Hematopoietic multipotent progenitor cell (in vitro differentiated cells): ENCODE results near the gene PHF10. TPM values are rescaled to one million over a fixed set of nuclear protein-coding genes. Genes with fewer than 3 reads are reported as not detected.
"Not testable (repeated sequence)": the region's sequence is repeated elsewhere in the genome, so short reads cannot be mapped to it uniquely, and the experiment has no call there.

Source experiments
- DNase-seq, 3 donors: peaks; one replicate each; pipeline ENCODE4 v3.0.0-alpha.2; 2011 to 2015; ENCODE audit warnings: low read depth in 2 of 3, low spot score in 2 of 3
- total RNA-seq: library from RNA; depleted of rRNA; stranded (reverse); fragments of >200 nt; gene quantifications from one replicate; pipeline ENCODE4 v1.2.3, GENCODE V29; 2012

The PHF10 gene
- 13.5 TPM for total RNA-seq

GRCh38 chr6:169724494-169725124, at the start of gene PHF10:
Gene PHF10, minus strand, starts transcription at chr6:169724500. Its CDS starts 569 bp downstream, at chr6:169723931.
- peak; percentile 23 to 72 (median 72) for DNase-seq

- DNase-seq: no peak
Measured at GRCh38 chr6:169766921-169767736, 42.8 kb upstream of the PHF10 start.

DNA sequence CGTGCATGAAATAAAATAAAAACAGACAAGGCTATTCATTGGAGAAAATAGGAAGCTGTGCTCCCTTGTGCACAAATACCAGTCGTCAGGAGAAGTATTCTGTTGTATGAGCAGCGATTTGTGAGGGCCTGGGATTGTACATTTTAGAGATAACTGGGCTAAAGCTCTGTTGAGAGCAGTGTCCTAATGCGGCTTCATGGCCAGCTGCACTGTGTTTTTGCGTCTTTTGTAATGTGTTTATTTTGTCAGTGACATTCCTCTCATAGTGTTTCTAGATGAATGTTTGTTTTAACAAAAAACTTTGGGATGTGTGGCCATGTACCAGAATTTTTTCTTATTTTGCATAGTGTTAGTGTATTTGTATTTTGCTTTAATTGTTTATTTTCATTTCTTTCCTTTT, 41.9 kb upstream of the PHF10 start:
- no peak for DNase-seq

DNA sequence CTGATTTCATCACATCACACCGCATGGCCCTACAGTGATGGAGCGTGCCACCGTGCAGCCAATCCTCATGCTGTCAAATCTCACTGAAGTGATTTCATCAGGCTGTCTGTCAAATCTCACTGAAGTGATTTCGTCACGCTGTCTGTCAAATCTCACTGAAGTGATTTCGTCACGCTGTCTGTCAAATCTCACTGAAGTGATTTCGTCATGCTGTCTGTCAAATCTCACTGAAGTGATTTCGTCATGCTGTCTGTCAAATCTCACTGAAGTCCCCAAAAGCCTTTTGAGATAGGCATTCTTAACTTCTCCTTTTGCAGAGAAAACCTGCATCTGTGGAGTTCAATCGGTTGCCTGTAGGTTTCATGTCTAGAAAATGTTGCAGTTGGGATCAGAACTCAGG, 41.5 kb upstream of the PHF10 start:
- not testable (repeated sequence) for DNase-seq

- DNase-seq: no peak
Measured at GRCh38 chr6:169763881-169764280, 39.6 kb upstream of the PHF10 start.

DNA sequence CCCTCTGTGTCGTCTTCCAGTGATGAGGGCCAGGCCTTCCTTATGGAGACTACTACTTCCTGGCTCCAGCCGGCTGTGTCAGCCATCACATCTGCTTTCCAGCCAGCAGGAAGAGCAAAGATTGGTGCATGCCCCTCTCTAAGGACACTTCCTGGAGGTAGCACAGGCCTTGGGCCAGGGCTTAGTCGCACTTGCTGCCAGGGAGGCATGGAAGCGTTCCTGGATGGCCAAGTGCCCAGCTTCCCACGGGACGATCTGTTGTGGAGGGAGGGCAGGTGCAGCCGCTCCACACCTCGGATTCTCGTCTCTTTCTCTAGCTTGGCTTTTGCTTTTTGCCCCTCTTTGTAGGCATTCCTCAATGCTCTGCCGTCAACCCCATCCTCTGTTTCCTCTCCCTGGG, 39.0 kb upstream of the PHF10 start:
- no peak for DNase-seq

DNA sequence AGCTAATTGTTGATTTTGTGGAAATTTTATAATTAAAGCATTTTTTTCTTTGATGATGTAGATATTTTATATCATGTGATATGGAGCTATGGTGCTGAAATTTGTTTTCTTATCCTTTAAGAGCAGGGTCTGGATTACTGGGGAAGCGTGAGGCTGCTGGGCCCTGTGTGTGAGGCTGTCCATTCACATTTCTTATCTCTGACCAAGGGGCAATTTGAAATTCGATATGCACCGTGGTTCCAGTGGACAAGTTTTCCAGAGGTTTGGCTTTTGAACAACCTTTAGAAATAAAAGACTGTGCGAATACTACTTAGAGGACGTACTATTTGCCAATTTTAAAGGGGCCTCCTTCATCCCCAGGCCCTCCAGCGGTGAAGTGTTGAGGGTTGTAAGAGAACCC, 30.9 kb upstream of the PHF10 start:
- no peak for DNase-seq

DNA sequence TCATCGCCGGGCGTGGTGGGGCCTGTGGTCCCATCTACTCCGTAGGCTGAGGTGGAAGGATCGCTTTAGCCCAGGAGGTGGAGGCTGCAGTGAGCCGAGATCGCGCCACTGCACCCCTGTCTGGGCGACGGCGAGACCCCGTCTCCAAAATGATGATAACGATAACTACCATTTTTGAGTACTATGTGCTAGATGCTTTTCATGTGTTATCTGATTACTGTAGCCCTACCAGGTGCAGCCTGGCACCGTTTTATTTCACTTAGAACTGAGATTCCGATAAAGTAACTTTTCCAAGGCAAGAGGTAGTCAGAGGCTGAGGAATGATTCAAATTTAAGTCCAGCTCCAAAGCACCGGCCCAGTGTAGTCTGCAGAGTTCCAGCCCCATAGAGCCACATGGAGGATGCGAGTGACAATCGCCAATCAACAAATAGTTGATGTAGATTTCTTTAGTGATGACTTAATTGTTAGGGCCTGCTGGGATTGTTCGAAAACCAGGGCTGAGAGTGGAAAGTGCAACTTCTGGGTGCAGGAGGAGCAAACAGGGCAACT, 27.8 kb upstream of the PHF10 start:
- no peak for DNase-seq

GRCh38 chr6:169751242-169752073, 27.2 kb upstream of the PHF10 start, which contains the start of the genes DYNLT2 and ERMARD:
Gene DYNLT2, minus strand, starts transcription at chr6:169751572. Its CDS starts 114 bp downstream, at chr6:169751458.
Gene ERMARD, plus strand, starts transcription at chr6:169751622. Its CDS starts 36 bp downstream, at chr6:169751658.
- peak; percentile 91 to 96 (median 96) for DNase-seq

DNA sequence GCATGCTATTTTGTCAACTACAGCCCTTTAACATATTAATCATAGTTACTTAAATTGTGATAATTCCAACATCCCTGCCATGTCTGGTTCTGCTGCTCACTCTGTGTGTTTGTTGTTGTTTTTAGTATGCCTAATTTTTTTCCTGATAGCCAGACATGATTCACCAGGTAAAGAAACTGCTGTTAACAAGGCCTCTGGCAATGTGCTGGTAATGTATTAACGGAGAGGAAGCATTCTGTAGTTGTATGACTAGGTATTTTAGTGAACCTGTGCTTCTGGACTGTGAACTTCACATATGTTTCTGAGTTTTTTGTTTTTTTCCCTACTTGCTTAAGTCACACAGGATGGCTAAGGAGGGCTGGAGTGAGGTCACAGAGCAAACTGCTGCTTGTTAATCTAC, 22.3 kb upstream of the PHF10 start:
- DNase-seq: no peak

- DNase-seq: no peak
Measured at GRCh38 chr6:169745405-169745804, 21.1 kb upstream of the PHF10 start.

- DNase-seq: no peak
Measured at GRCh38 chr6:169741344-169741743, 17.0 kb upstream of the PHF10 start.

- no peak for DNase-seq
Measured at GRCh38 chr6:169738976-169739529, 14.8 kb upstream of the PHF10 start.

DNA sequence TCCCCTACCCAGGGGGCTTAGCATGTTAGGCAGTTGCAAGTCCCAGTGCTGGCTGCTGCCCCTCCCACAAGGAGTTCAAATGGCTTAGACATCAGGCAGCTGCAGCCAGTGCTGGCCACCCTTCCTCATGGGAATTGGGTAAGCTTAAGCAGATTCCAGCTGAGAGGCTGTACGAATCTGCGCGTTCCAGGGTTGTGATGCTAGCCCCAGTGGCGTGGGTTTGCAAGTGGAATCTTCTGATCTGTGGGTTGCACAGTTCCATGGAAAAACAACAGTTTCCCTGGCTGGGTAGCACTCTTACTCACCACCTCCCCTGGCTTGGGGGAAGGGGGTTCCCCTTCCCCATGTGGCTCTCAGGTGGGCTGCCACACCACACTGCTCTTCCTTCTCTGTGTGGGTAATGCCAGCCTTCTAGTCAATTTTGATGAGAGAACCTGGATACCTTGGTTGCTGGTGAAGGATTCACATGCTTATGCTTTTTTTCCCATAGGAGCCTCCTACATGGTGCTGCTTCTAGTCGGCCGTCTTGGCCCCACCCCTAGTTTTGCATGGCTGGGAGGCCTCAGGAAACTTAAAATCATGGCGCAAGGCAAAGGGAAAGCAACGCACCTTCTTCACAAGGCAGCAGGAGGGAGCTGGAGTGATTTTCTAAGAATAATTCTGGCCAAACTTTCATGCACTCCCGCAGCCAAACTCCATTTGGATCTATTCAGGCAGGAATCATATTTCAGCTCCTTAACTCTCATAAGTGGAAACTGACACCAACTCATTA, 14.1 kb upstream of the PHF10 start:
- DNase-seq: no peak

DNA sequence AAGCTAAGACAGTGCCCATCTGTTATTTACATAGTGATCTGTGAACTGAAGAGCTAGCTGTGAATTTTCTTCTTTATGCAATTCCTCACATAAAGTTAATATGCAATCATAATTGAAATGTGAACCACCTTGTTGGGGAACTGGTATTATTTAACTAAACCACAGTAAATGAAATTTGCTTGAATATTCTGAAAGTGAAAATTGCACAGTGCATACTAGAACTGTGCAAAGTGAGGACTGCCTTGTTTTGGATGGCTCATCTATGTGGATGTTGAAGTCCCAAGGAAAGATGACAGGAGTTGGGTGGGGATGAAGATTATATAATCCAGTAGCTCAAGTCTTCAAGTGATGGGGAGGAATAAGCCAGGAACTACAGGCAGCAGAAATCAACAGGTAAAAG, 5.7 kb upstream of the PHF10 start:
- no peak for DNase-seq

DNA sequence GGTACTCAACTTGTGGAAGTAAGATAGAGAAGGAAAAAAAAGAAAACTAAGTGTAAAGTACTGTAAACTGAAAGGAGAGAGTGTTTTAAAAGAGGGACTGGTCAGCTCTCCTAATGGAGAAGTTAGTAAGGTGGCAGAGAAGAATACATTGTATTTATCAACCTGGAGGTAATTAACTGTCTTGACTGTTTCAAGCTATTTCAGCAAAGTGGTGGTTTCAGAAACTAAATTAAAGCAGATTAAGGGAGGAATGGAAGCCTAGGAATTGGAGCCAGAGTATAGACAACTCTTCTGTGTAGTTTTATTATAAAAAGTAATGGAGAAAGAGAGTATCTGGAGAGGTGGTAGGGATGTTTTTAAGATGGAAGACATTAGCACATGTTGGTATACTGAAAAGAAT, 2.7 kb upstream of the PHF10 start:
- DNase-seq: no peak

DNA sequence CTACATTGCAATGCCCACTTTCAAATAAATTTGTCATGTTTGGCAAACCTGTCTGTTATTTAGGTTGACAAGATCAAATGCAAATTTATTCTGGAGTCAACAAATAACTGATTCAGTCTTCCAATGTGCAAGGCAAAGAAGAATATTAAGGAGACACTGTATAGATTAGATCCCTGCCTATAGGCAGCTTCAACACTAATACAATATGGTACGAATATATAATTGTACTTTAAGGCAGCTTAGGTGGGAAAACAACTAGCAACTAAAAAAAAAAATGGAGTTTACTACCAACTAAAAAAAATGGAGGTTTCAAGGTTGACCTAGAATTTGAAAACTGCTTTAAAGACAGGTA, 1.7 kb upstream of the PHF10 start:
- no peak for DNase-seq

GRCh38 chr6:169725125-169726048, 1.1 kb upstream of the PHF10 start:
- peak in 1 of 3 donors; percentile 12 for DNase-seq

DNA sequence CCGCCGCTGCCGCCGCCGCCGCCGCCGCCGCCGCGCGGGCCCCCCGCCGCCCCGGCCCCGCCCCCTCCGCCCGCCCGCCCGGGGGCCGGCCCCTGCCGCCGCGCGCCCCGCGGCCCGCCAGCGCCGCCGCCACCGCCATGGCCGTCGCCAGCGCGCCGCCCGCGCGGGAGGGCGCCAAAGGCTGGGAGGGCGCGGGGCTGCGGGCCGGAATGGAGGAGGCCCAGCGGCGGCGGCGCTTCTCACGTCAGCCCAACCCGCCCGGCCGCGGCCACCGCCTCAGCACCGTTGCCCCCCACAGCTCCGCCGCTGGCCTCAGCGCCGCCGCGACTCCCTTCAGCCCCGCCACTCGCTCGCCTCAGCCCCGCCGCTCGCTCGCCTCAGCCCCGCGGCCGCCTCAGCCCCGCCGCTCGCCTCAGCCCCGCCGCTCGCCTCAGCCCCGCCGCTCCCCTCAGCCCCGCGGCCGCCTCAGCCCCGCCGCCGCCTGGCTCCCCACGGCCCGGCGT, 258 bp downstream of the PHF10 start:
- DNase-seq: peak; percentile 23 to 54 (median 52)
